HG03575 (cell line): ENCODE results near the gene ACMSD.
"Not testable (repeated sequence)": the region's sequence is repeated elsewhere in the genome, so short reads cannot be mapped to it uniquely, and the experiment has no call there.

Experiments
- ATAC-seq: cut with Tn5 transposase; IDR thresholded peaks from one replicate; pipeline ENCODE4 v1.9.1; 2021; ENCODE audit not compliant: unreplicated experiment, insufficient number of reproducible peaks, low FRiP score; ENCODE audit errors: extremely low read depth

Gene ACMSD

DNA sequence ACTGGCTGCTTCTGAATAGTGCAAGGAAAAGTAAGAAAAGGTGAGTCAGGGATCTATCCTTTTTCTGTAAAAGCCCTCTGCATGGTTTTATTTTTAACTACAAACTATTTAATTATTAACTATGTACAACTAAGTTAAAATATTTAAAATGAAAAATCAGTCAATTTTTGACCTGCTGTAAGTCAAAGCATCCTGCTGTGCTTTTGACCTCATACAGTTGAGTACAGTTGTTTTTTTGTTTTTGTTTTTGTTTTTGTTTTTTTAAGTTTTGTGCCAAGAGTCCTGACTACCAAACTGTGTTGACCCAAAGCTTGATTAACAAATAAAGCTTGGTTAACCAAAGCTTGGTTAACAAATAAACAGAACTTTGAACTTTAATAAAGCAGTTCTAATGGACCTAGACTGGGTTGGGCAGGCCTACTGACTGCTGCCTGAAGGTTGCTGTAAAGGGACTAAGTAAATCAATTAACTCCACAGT lies at the start of gene ACMSD:
ACMSD (plus strand) TSS at position 474 of the 478 bp plus-strand sequence. CDS start 67 bp downstream, outside the sequence.
- no peak for ATAC-seq

DNA sequence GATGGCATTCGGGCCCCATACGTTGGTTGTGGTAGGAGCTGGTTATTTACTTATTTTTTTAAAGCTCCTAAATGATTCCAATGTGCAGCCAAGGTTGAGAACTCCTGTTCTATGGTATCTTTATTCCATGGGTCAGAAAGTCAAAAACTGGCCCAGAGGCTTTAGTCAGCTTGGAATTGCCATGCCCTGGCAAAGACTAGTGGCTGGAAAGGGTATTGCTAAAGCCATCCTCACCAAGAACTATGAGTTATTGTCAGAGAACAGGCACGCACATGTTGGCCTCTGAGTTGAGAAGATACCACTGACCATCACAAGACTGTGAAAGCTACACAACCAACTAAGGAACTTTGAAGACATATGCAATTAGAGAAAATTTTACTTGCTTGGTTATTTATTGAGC lies 47.9 kb upstream of the ACMSD start:
- ATAC-seq: no peak

DNA sequence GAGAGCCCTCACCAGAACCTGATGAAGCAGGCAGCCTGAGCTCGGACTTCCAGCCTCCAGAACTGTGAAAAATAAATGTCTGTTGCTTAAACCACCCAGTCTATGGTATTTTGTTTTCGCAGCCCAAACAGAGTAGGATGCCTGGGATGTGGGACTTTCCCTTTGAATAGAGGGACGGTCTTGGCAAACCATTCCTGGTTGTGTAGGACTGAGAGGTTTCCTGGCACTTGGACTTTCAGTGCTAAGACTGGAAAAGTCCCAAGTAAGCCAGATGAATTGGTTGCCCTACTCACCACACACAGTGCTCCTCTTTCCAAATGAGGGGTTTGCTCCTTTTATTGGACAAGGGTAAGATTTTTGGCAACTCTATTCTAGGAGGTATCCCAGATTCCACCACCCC lies 46.8 kb upstream of the ACMSD start:
- ATAC-seq: no peak

GRCh38 chr2:134792186-134792585 lies 46.2 kb upstream of the ACMSD start:
- ATAC-seq: no peak

DNA sequence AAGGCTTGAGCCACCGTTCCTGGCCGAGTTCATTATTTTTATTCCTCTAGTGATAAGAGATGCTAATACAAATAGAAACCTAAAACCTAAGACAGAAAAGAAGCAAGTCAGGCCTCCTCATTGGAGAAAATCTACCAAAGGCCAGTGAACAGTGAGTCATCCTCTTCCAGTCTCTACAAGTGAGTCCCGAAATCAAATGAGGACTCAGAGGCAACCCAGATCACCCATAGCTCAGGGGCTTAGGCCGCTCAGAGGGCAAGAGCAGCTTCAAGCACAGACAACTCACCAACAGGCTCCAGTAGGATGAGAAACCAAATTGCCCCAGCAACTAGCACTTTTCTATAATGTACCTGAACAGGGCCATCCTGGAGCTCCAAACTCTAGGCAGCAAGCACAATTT lies 42.7 kb upstream of the ACMSD start:
- no peak for ATAC-seq

- ATAC-seq: no peak
Observed at GRCh38 chr2:134796373-134796772, 42.0 kb upstream of the ACMSD start.

DNA sequence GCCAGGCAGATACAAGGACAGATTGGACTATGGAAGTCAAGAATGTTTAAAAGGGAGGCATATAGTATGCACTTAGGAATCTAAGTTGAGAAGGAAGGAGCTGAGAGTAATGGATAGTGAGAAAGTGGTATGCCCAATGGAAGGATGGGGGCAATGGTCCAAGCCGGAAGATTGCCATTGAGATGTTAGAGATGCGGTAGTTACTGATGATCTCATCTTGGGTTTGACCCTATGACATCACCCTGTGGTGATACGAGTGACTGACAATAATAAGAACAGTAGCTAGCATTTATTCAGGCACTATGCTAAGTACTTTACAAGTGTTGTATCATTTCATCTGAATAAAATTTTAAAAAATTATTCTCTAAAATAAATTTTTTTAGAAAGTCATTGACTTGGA lies 38.5 kb upstream of the ACMSD start:
- no peak for ATAC-seq

- ATAC-seq: no peak
Observed at GRCh38 chr2:134800341-134800740, 38.1 kb upstream of the ACMSD start.

DNA sequence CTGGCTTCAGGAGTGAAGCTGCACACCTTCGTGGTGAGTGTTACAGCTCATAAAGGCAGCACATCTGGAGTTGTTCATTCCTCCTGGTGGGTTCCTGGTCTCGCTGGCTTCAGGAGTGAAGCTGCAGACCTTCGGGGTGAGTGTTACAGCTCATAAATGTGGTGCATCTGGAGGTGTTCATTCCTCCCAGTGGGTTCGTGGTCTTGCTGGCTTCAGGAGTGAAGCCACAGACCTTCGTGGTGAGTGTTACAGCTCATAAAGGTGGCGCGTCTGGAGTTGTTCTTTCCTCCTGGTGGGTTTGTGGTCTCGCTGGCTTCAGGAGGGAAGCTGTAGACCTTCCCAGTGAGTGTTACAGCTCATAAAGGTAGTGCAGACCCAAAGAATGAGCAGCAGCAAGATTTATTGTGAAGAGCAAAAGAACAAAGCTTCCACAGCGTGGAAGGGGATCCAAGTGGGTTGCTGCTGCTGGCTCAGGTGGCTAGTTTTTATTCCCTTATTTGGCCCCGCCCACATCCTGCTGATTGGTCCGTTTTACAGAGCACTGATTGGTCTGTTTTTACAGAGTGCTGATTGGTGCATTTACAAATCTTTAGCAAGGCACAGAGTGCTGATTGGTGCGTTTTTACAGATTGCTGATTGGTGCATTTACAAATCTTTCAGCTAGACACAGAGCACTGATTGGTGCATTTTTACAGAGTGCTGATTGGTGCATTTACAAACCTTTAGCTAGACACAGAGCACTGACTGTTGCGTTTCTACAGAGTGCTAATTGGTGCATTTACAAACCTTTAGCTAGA lies 34.6 kb upstream of the ACMSD start:
- not testable (repeated sequence) for ATAC-seq

DNA sequence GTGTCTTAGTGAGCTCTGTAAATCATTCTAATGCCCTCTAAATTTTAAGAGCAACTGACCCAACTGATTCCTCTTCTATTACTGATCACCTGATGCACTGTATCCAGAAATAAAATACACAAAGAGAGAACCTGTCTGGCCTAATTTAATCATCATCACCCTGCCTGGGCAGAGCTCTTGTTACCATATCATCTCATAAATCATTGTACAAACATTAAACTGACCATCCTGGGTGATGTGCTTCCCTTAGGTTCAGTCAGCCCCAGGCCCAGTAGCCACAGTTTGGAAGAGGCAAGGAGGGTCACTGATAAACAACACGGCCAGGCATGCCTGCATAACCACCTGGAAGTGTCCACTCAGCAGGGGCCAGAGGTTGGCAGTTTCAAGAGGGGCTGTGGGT lies 22.7 kb upstream of the ACMSD start:
- ATAC-seq: no peak

GRCh38 chr2:134818321-134818720 lies 20.1 kb upstream of the ACMSD start:
- ATAC-seq: no peak

- ATAC-seq: no peak
Observed at GRCh38 chr2:134819334-134819733, 19.1 kb upstream of the ACMSD start.

DNA sequence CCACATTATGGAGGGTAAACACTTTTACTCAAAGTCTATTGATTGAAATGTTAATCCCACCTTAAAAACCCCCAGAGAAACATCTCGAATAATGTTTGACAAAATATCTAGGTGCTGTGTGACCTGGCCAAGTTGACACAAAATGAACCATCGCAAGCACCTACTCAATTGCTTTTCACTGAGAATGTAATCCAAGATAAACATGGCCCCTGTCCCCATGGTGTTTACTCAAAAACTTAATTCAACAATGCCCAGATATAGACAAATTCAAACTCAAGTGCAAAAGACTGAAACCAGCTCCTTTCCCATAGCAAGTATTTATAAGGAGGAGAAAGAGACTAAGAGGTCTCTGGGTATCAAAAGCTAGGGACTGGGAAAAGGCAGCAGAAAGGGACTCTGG lies 15.0 kb upstream of the ACMSD start:
- ATAC-seq: no peak

GRCh38 chr2:134823832-134824231 lies 14.6 kb upstream of the ACMSD start:
- ATAC-seq: no peak

DNA sequence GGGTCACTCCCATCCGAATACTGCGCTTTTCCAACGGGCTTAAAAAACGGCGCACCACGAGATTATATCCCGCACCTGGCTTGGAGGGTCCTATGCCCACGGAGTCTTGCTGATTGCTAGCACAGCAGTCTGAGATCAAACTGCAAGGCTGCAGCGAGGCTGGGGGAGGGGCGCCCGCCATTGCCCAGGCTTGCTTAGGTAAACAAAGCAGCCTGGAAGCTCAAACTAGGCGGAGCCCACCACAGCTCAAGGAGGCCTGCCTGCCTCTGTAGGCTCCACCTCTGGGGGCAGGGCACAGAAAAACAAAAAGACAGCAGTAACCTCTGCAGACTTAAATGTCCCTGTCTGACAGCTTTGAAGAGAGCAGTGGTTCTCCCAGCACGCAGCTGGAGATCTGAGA lies 12.7 kb upstream of the ACMSD start:
- ATAC-seq: not testable (repeated sequence)

DNA sequence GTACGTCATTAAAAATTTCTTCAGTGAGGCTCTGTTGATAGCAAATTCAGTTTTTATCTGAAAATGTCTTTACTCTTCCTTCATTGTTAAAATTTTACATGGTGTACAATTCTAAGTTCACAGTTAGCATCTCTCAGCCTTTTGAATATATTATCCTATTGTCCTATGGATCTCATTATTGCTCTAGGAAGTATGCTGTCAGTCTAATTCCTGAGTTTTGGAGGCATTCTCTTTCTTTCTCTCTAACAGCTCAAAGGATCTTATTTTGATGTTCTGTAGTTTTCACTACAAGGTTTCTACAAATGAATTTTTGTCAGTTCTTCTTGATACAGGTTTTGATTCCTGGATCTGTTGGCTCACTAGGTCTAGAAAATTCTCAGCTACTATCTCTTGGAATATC lies 2.9 kb upstream of the ACMSD start:
- ATAC-seq: no peak

DNA sequence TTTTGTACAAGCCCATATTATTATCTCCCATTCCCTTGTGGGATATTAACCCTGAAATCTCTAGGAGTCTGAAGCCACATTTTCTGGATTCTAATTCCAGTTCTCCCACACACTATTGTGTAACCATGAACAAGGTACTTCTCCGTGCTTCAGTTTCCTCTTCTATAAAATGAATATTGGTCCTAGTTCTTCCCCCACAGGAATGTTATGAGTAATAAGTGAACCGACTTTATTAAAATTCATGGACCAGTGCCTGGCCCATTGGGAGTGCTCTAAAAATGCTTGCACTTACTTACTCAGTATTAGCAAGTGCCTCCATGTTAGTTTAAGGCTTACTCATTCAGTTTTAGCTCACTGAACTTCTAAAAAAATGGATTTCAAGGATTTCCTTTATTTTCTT lies 1.4 kb upstream of the ACMSD start:
- no peak for ATAC-seq

GRCh38 chr2:134839649-134840048 lies 1.2 kb downstream of the ACMSD start:
- ATAC-seq: no peak

DNA sequence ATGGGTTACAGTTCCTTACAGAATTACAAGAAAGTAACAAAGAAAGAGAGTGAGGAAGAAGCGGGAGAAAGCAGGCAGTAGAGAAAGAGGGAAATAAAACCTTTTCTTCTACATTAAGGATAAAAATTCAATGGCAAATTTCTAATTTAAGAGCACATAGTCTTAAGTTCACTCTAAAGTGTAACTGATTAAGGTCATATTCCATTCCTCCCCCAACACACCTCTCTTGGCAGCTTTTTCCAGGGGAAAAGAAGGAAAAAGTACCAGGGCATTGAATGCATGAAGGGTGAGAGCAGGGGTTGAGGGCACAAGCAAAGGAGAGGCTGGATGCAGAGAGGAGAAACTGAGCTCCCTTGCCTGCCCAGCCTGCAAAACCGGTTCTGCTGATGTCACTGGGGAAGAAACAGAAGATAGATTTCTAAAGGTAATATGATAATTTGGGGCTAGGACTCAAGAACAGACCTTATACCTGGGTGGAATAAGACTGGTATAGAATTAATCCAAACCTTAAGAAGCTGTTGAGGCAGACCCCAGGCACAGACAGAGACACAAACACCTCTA lies 4.6 kb downstream of the ACMSD start:
- ATAC-seq: no peak

DNA sequence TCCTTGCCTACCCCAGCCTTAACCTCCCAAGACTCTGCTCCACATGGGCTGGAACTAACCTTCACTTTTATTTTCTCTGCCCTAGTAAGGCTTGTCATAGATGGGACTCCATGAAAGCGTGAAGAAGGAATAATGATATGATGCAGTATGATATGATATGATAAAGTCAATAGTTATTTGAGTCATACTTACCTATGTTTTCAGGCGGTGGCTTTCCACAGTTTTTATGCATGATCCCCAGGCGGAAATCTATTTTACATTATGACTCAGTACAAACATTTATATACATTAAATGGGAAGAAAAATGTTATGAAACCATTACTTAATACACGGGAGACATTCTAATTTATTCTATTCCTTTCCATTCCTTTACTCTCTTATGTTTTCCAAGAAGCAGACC lies 5.6 kb downstream of the ACMSD start:
- no peak for ATAC-seq

DNA sequence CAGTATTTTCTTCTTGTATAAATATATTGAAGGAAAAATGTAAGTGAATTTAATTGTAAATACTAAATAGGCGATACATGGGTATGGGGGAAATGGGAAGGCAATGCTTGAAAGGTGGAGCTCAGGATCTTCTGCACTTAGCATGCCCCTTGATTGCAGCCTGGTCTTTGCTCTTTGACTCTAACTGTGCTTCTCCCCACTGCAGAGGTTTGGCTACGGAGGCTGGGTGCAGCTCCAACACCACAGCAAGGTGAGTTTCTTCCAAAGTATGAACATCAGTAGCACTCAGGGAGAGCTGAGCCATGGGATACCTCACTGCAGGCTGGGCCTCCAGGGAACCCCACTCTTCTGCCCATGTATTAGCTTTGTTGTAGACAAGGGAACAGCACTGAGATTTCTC lies 6.6 kb downstream of the ACMSD start:
- ATAC-seq: no peak
